Measurements from ENCODE around the gene KIF11. TPM values are rescaled to one million over a fixed set of nuclear protein-coding genes. Genes with fewer than 3 reads are reported as not detected.
A peak's percentile ranks its signal among the peaks of the same experiment; 100 is the strongest.

Gene KIF11
- total RNA-seq, 1 experiment from 2014 or later, result 37.7 TPM

- Histone ChIP-seq H3K9me3 (no peaks in the 10 kb centered on the region), H3K27me3 (replicated peaks; ENCODE audit: control insufficient read depth, insufficient read depth, low read length) (no peaks in the 10 kb centered on the region), H3K4me1 (peaks cover 50% of the 10 kb centered on the region), H3K4me3 (ENCODE audit: low read depth, low read length) (no peak overlapping the region), H3K36me3 (ENCODE audit: control insufficient read depth, insufficient read depth, low read length) (no peaks in the 10 kb centered on the region; the same call in 1 of the 2 replicates)
- intact Hi-C loops (cut with micrococcal nuclease; ENCODE audit: unreplicated experiment), result loop anchor here (10.0 kb wide), 1 partner anchor 119 kb away; no protein-coding TSS in a partner anchor
- no TSS peak for BruUV-seq (replicated peaks)
- ChIA-PET CTCF (no interaction called here), POLR2A (no interaction called here)
- H3K4me1 Mint-ChIP-seq (ENCODE audit: low read depth, unreplicated experiment), result peaks cover 38% of the 10 kb centered on the region
- H3K9me3 Mint-ChIP-seq (ENCODE audit: unreplicated experiment), result no peaks in the 10 kb centered on the region
- H3K36me3 Mint-ChIP-seq (ENCODE audit: insufficient read depth, unreplicated experiment), result peaks cover 6% of the 10 kb centered on the region
- peak overlapping the region; percentile 79 for H3K27ac Mint-ChIP-seq (ENCODE audit: unreplicated experiment)
- no peaks in the 10 kb centered on the region for H3K27me3 Mint-ChIP-seq (ENCODE audit: insufficient read depth, unreplicated experiment)
- DNase-seq, result no peak
- no peak overlapping the region for H3K4me3 Mint-ChIP-seq (ENCODE audit: unreplicated experiment)
- TF ChIP-seq CTCF (IDR thresholded peaks at IDR 0.05; ENCODE audit: insufficient read depth in 1 of 2, low read depth in 1 of 2, low read length in 1 of 2, severe bottlenecking in 1 of 2, unreplicated experiment in 1 of 2), result no peak
Observed at GRCh38 chr10:92695679-92696605, 103.0 kb downstream of the KIF11 start.

GRCh38 chr10:92696606-92697383, 103.9 kb downstream of the KIF11 start:
- Mint-ChIP-seq H3K36me3 (ENCODE audit: insufficient read depth, unreplicated experiment) (peaks cover 6% of the 10 kb centered on the region), H3K4me3 (ENCODE audit: unreplicated experiment) (no peak overlapping the region), H3K27me3 (ENCODE audit: insufficient read depth, unreplicated experiment) (no peaks in the 10 kb centered on the region), H3K4me1 (ENCODE audit: low read depth, unreplicated experiment) (peaks cover 38% of the 10 kb centered on the region), H3K27ac (ENCODE audit: unreplicated experiment) (peak overlapping the region; percentile 79), H3K9me3 (ENCODE audit: unreplicated experiment) (no peaks in the 10 kb centered on the region)
- Histone ChIP-seq H3K4me1 (peaks cover 50% of the 10 kb centered on the region), H3K9me3 (no peaks in the 10 kb centered on the region), H3K36me3 (ENCODE audit: control insufficient read depth, insufficient read depth, low read length) (no peaks in the 10 kb centered on the region; the same call in 1 of the 2 replicates), H3K4me3 (ENCODE audit: low read depth, low read length) (no peak overlapping the region), H3K27me3 (replicated peaks; ENCODE audit: control insufficient read depth, insufficient read depth, low read length) (no peaks in the 10 kb centered on the region)
- POLR2A ChIA-PET, result no interaction called here
- TF ChIP-seq CTCF (IDR thresholded peaks at IDR 0.05; ENCODE audit: insufficient read depth in 1 of 2, low read depth in 1 of 2, low read length in 1 of 2, severe bottlenecking in 1 of 2, unreplicated experiment in 1 of 2), result no peak
- CTCF ChIA-PET, result no interaction called here
- intact Hi-C loops (cut with micrococcal nuclease; ENCODE audit: unreplicated experiment), result loop anchor here (1.0 to 10.0 kb wide), 2 partner anchors 60 to 118 kb away; no protein-coding TSS in a partner anchor
- BruUV-seq (replicated peaks), result no TSS peak
- no peak for DNase-seq

Measured in Caco-2 (cell line).